Measurements from ENCODE around the gene DMAP1. TPM values are rescaled to one million over a fixed set of nuclear protein-coding genes. Genes with fewer than 3 reads are reported as not detected.
A peak's percentile ranks its signal among the peaks of the same experiment; 100 is the strongest.

The DMAP1 gene
- total and polyA plus RNA-seq, 9 of the 15 experiments (the other 6 are each of a cell fraction or from before 2014, with no cell fraction given) = 1.5 to 51.2 (median 30.3) TPM

- TF ChIP-seq MLLT1 (IDR thresholded peaks at IDR 0.05) (peak in 1 of 2 experiments; percentile 80; a peak in 2 of 4 replicates), MEIS2 (IDR thresholded peaks at IDR 0.05; ENCODE audit: partially characterized antibody) (peak; percentile 85), KDM1A (IDR thresholded peaks at IDR 0.05) (peak; percentile 82), EP300 (IDR thresholded peaks at IDR 0.05; ENCODE audit: low read length) (no peak; the same call in 1 of the 2 replicates), ZNF740 (CRISPR knock-in tag; IDR thresholded peaks at IDR 0.05) (no peak), ZNF740 (tag; IDR thresholded peaks at IDR 0.05) (no peak), RCOR1 (IDR thresholded peaks at IDR 0.05; ENCODE audit: borderline replicate concordance in 1 of 2, low read depth in 2 of 2, low read length in 2 of 2) (peak in 1 of 2 experiments; percentile 97; a peak in 2 of 4 replicates), MAFG (tag; conservative IDR thresholded peaks at IDR 0.05) (peak; percentile 57), ARID1B (IDR thresholded peaks at IDR 0.05) (peak; percentile 49; the same call in 1 of the 2 replicates), TCF3 (CRISPR knock-in tag; IDR thresholded peaks at IDR 0.05) (peak; percentile 38), CBFA2T2 (conservative IDR thresholded peaks at IDR 0.05) (0 out of 2 replicates have a peak, but pooled peaks have one; percentile 10), HES1 (IDR thresholded peaks at IDR 0.05; ENCODE audit: low read depth) (peak; percentile 77; the same call in 1 of the 2 replicates), ZNF354B (CRISPR knock-in tag; IDR thresholded peaks at IDR 0.05) (no peak), CBFA2T3 (IDR thresholded peaks at IDR 0.05) (peak; percentile 58)
These were observed 27.8 kb downstream of the DMAP1 start (continued) for GRCh38 chr1:44240802-44241671.

All from K562 (cell line).